Fibroblast of mammary gland (primary cell): ENCODE results near the gene LAD1.

ENCODE experiments used
- DNase-seq: peaks from one replicate; pipeline ENCODE4 v3.0.0-alpha.2; 2010; ENCODE audit warnings: low read depth
- H3K4me3 ChIP-seq: 2 replicates; pipeline ENCODE4 v1.5.1; 2011; ENCODE audit warnings: low read depth, mild to moderate bottlenecking, low read length, moderate library complexity; ENCODE audit not compliant: control insufficient read depth
- TF ChIP-seq, protein P1 (sequence below): conservative IDR thresholded peaks from 2 replicates; pipeline ENCODE4 v1.5.1; 2011; ENCODE audit warnings: low read depth, low read length, inconsistent platforms; ENCODE audit not compliant: control insufficient read depth, insufficient read depth

Gene LAD1, protein sequence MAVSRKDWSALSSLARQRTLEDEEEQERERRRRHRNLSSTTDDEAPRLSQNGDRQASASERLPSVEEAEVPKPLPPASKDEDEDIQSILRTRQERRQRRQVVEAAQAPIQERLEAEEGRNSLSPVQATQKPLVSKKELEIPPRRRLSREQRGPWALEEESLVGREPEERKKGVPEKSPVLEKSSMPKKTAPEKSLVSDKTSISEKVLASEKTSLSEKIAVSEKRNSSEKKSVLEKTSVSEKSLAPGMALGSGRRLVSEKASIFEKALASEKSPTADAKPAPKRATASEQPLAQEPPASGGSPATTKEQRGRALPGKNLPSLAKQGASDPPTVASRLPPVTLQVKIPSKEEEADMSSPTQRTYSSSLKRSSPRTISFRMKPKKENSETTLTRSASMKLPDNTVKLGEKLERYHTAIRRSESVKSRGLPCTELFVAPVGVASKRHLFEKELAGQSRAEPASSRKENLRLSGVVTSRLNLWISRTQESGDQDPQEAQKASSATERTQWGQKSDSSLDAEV

DNA sequence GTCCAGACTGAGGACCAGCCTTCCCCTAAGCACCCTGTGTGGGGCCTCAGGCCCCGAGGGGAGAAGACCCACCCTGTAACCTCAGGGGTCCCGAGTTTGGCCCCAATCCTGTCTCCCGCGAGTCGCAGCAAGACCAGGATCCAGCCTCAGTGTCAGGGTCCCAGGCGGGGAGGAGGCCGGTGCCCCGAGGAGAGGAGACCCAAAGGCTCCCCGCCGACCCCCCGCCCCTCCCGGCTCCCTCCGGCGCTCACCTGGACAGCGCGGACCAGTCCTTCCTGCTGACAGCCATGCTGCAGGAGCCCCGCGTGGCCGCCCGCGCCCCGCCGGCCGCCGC lies at the start of gene LAD1:
Gene LAD1, minus strand, starts transcription at position 307 of the 334 bp plus-strand sequence. Its CDS starts 18 bp downstream, at position 289.
- no peak within 1 kb of the TSS for H3K4me3 ChIP-seq
- DNase-seq = no peak
- TF ChIP-seq, protein P1, sequence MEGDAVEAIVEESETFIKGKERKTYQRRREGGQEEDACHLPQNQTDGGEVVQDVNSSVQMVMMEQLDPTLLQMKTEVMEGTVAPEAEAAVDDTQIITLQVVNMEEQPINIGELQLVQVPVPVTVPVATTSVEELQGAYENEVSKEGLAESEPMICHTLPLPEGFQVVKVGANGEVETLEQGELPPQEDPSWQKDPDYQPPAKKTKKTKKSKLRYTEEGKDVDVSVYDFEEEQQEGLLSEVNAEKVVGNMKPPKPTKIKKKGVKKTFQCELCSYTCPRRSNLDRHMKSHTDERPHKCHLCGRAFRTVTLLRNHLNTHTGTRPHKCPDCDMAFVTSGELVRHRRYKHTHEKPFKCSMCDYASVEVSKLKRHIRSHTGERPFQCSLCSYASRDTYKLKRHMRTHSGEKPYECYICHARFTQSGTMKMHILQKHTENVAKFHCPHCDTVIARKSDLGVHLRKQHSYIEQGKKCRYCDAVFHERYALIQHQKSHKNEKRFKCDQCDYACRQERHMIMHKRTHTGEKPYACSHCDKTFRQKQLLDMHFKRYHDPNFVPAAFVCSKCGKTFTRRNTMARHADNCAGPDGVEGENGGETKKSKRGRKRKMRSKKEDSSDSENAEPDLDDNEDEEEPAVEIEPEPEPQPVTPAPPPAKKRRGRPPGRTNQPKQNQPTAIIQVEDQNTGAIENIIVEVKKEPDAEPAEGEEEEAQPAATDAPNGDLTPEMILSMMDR = no peak

DNA sequence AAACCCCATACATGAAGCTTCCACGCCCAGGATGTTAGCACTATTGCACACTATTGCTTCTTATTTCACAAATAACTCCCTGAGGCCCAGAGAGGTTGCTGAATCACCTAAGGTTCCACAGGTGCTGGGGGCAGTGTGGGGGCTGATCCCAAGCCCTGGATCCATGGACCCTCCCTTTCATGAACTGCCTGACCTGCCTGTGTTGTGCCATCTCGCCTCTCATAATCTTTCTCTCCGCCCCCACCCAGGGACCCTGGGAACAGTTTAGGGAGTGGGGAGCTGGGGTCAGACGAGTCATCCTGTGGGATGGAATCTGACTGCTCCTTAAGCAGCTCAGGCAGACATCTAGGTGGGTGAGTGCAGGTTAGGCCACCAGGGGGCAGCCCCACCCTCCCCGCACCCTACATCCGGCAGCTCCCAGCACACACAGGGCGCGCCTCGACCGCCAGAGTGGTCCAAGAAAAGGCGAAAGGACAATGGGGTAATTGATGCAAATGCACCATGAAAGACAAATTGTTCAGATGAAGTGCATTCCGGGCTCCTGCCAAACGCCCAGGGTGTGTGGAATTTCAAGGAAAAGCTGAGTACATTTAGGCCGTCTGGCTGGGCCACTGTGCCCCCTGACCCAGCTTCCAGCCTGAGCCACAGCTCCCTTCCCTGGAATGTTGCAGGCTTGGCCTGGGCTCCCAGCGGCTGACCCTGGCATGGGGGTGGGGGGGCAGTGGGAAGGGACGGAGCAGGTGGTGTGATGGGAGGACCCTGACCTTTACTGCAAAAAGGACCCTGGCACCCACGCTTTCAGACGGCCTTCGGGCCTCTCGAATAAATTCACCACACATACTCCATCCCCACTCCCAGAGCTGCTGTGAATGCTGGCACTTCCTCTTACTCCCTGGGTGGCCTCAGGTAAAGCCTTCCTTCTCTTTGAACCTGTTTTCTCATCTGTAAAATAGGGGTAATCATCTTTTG lies 49.1 kb upstream of the LAD1 start:
- TF ChIP-seq, protein P1 = peak; percentile 73
- H3K4me3 ChIP-seq = no peak overlapping the region
- DNase-seq = peak; percentile 75

DNA sequence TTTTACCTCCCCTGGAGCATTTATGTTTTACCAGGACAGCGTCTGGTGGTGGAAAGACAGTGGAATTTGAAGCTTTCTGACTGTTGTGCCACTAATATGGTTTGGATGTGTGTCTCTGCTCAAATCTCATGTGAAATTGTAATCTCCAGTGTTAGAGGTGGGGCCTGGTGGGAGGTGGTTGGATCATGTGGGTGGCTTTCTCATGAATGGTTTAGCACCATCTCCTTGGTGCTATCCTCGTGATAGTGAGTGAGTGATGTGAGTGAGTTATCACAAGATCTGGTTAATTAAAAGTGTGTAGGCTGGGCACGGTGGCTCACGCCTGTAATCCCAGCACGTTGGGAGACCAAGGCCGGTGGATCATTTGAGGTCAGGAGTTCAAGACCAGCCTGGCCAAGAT lies 46.2 kb upstream of the LAD1 start:
- no peak for DNase-seq
- TF ChIP-seq, protein P1 = no peak
- H3K4me3 ChIP-seq = no peak overlapping the region

DNA sequence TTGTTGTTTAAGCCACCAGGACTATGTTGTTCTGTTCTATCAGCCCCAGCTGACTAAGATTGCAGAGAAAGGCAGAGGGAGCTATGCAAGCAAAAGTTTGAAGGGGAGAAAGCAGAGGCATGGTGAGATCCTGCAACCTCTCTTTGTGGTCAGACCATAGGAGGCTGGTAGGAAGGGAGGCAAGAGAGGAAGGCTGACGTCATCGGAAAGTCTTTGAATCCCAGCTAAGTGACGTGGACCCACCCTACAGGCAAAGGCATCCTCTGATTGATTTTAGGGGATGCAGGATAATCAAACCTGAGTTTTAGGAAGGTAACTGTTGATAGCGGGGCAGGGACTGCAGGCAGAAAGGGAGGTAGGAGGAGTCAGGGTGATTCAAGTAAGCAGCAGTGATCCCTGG lies 45.7 kb upstream of the LAD1 start:
- H3K4me3 ChIP-seq = no peak overlapping the region
- TF ChIP-seq, protein P1 = no peak
- DNase-seq = peak; percentile 17

DNA sequence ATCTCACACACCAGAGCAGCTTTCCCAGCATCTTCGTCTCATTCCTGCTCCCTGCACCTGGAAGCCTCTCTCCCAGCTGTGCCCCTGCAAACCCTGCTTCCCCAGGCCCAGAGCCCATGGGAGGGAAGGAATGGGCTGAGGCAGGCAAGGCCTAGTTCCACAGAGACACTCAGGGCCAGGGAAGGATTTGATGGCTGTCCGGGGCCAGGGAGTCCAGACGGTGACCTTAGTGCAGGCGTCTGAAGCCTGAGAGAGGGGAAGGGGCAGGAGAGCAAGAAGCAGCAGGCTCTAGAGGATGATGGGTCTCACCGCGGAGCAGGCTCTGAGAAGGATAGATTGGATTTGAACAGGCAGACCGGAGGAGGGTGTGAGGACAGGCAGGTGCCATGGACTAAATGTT lies 44.6 kb upstream of the LAD1 start:
- DNase-seq = no peak
- no peak overlapping the region for H3K4me3 ChIP-seq
- TF ChIP-seq, protein P1 = no peak

DNA sequence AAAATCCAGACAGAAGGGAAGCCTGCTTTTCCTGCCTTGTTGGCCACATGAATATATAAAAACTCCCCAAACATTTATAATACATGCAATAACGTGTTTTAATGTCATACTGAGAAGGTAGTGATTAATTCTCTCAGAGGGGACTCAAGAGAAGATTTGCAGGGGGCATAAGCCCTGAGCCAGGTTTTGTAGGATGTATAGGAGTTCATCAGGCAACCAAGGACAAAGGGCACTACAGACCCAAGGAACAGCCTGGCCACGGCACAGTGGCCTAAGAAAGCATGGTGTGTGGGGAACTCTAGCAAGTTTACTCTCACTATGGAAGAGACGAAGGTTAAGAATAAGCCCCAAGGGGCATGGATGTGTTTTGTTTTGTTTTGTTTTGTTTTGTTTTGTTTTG lies 37.8 kb upstream of the LAD1 start:
- no peak overlapping the region for H3K4me3 ChIP-seq
- DNase-seq = no peak
- TF ChIP-seq, protein P1 = no peak
